HPDE6-E6E7 (cell line): Measurements from ENCODE around the gene TSHZ2.

Source experiments
- DNase-seq: peaks from one replicate; pipeline ENCODE4 v3.0.0; 2011; ENCODE audit warnings: missing footprints; ENCODE audit errors: extremely low spot score

The TSHZ2 gene

GRCh38 chr20:53282217-53282955 is 310.2 kb downstream of the TSHZ2 start:
- DNase-seq = no peak

- no peak for DNase-seq
These were observed 310.9 kb downstream of the TSHZ2 start for GRCh38 chr20:53283011-53283410.

GRCh38 chr20:53283597-53283996 is 311.4 kb downstream of the TSHZ2 start:
- DNase-seq = no peak

GRCh38 chr20:53284256-53284655 is 312.1 kb downstream of the TSHZ2 start:
- DNase-seq = no peak

DNA sequence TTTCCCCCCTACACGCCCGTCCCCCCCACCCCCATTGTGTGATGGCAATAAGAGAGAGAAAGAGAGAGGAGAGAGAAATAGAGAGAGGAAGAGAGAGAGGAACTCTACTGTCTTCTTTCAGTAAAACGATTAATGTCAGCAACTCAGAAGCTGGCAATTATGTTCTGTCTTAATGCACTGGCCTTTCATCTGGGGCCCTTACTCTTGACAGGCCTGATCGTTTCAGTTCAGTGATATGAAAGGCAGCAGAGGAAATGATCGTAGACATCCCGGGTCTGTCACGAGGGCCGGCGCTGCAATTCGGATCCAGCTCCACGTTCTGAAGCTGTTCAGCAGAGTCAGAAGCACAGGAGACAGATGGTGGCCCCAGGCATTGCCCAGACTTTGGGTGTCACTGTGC is 312.5 kb downstream of the TSHZ2 start:
- DNase-seq = no peak

GRCh38 chr20:53287357-53288042 is 315.3 kb downstream of the TSHZ2 start:
- no peak for DNase-seq

- DNase-seq = no peak
These were observed 319.4 kb downstream of the TSHZ2 start for GRCh38 chr20:53291548-53291947.

- DNase-seq = no peak
These were observed 320.2 kb downstream of the TSHZ2 start for GRCh38 chr20:53292347-53292746.

DNA sequence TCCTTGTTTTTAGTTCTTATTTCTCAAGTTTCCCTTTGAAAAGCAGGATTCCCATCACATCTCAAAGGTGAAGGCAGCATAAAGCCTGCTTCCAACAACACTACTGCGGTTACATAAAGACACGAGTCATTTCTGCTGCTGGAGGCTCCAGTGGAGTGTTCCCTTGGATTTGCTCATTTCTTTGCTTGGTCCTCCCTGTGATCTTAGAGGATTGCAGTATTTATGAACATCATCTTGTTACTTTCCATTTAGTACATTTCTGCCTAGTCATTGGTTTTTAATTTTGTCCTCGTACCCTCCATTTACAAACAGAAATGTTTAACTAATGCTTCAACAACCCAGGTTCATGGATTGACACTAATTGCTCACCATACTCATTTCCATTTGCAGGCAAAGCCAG is 322.6 kb downstream of the TSHZ2 start:
- DNase-seq = no peak

DNA sequence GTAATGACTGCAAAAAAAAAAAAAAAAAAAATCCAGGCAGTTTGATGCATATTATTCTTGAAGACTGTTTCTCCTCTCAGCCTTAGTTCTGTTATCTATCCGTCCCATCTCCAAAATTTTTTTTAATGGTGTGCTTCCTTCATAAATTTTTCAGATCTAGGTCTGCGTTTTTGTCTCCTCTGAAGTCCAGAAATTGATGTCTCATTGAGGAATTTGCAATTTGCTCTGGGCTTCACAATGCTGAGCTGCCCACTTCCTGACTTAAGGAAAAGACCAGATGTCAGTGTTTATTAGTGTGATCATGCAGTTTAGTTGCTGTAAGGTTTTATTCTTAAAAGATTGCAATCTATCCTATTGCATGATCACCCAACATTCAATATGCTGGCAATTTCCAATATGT is 323.9 kb downstream of the TSHZ2 start:
- no peak for DNase-seq

DNA sequence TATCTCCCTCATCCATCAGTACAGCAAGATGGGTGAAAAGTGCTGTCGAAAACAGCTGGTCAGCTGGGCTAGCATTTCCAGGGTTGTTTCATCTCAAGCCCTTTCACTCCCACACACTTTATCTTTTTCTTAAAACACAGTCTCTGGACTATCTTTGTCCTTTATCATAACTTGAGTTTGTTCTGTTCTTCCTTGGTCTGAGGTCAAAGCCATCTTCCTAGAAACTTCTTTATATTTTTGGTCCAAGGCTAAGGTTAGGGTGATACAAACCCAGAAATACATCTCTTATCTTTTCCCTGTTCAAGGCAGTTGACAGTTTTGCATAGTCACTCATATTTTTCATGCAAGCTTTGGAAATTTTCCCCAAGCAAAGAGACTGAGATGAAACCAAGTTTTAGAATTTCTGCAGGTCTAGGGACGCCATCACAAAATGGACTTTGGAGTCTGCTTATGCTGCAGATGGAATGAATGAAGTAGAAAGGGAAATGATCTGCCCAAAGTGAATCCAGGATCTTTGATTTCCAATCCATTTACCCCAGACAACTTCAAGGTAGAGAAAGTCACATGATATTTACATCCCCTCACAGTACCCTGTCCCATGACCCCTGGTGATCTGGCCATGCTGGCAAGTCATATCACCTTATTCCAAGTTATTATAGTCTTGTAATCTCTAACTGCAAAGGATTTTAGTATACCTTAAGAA is 324.4 kb downstream of the TSHZ2 start:
- DNase-seq = no peak

- no peak for DNase-seq
These were observed 325.0 kb downstream of the TSHZ2 start for GRCh38 chr20:53297154-53297529.

DNA sequence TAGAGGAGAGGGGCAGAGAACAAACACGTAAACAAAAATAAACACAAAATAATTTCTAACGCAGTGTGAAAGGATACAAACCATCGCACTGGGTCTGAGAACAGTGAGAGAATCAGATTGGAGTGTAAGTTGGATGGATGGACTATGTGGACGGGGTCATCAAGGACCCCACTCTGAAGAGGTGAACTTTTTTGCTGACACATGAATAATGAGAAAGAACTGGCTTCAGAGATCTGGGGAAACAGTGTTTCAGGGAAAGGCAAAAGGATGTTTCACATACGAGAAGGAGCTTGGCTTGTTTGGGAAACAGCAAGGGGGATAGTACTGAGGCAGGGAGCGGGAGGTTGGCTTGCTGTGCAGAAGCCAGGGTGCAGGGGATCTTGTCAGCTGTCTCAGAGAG is 326.1 kb downstream of the TSHZ2 start:
- no peak for DNase-seq

DNA sequence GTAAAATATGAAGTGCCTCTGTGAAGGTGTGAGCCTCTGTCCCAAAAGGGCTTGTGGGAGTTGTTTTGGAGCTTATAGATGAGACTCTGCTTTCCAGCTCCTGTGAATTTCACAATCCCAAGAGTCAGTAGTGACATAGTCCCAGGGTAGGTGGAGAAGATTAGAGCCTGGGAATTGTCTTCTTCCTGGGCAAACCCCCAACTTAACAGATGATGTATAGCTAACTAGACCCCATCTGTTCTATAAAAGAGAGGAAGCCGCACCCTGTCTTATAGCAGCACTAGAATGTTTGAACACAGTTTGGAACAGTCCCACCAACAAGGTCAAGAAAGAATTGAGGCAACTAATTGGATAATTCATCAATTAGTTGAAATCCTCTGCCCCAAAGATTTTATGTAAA is 326.8 kb downstream of the TSHZ2 start:
- no peak for DNase-seq

DNA sequence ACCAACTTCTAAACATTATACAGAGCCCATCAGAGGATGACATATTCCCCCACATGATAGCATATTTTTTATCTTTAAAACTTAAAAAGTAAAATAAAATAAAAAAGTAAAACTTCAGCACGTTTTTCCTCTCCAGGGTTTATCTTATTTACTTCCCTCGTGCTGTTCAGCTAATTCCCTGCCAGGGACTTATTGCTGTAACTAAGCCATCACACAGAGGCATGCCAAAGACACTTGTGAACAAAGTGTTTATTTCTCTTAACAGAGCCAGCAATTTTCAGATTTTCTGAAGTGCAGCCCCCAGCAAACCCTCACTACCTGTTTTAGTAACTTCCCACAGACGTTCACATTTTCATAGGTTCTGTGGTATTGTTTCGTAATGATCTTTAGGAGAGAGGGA is 327.7 kb downstream of the TSHZ2 start:
- DNase-seq = no peak

- DNase-seq = no peak
These were observed 329.7 kb downstream of the TSHZ2 start for GRCh38 chr20:53301869-53302268.

DNA sequence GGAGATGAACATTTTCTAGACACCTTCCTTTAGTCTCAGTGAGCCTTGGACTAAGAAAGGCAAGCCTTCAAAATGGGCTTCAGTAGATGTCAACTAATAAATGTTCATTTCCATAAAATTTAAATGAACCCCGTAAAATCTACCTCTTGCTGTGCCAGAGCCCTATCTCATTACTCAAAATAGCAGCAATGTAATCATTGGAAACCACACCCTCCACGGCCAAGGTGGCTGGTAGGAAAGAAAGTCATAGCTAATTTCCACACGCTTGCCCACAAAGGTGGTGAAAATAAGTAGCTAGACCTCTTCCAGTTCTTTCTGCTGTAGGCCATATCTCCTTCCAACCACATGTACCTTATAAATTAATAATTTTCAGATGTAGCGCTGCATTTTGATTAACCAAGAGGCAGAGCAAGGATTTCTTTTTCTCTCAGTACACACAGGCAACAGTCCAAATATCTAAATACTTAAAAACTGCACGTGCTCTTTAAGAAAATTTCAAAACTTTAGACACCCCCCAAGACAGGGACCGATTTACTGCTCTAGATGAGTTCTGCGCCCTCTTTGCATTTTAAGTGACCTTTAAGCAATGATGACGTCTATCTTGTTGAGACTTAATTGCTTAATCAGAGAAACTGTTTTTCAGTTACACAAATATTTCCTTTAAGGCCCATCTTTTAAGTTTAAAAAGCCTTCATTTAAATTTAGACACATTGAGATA is 330.7 kb downstream of the TSHZ2 start:
- DNase-seq = no peak

DNA sequence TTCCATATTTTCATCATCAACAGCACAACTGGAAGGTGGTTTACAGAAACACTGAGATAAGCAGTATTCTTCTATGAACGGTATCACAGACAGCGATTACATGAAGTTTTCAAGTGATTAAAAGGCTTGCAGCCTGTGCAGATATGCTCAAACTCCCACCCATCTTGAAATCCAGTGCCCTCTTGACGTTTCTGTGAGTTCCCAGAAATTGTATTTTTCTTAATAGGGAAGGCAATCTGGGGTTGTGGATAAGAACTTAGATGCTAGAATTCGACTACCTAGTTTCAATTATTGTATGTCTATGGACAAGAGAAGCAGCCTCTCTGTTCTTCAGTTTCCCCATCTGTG is 331.2 kb downstream of the TSHZ2 start:
- no peak for DNase-seq

- DNase-seq = no peak
These were observed 332.0 kb downstream of the TSHZ2 start for GRCh38 chr20:53304146-53304545.

DNA sequence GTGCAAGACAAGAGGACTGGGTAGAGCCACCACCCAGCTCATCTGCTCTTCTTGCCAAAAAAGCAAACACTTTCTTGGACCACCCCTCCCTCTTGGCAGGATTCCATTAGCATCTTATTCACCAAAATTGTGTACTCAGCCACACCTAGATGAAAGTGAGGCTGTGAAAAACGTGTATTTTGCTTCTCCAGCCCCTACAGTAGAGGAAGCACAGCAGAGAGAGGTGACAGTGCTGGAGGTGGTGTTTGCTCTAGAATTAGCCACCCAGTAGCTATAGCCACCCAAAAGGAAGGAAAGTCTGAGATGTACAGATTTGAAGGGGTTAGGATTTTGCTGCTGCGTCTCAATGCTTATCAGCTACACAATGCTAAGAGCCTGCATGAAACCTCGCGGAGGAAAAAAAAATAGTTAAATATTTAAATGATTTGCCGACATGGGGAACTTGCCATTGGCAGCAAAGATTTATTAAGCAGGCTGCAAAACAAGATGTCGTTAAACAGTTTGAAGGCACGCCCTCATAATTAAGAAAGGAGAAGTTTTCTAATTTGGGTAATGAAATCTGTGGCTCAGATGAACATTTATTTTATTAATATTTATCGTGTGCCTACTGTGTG is 334.1 kb downstream of the TSHZ2 start:
- no peak for DNase-seq

DNA sequence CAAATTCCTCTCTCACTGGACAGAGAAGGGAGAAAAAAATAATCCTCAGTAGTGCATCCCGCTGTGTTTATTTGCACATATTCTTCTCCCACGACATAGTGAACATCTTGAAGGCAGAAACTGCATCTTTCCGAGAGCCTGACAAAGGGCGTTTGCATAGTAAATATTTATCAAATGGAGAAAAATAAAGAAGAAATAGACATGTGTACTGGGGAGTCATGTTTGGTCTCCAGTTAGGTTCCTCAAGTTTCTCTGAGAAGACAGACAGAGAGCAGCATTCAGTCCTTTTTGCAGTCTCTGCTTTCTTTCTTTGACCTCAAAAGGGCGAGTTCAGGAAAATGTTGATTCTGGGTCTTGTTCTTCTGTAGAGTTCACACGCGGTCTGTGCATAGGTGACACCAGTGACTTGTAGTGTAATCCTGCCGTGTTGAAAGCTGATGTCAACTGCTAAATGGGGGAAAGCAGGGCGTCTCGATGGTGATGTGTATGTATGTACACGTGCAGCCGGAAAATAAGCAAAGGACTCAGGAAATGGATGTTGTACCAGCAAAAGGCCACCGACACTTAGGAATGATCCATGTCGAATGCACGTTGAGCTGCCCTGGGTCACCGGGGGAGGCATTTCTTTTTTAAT is 335.9 kb downstream of the TSHZ2 start:
- no peak for DNase-seq

DNA sequence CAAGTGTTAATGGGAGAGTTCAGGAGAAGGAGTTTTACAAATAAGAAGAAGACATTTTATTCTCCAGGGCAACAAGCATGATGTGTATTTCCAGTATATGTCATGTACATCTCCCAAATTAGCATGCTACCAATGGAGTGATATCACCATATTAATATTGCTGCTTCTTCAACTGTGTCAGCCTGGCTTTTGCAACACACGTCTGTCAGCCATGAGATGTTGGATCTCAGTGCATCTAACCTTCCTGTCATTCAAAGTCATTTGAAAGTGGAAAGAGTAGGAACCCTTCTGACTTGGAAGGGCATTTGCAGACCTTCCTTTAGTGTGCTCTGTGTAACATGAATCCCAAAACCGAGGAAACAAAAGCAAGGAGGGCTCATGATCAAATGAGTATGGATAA is 337.4 kb downstream of the TSHZ2 start:
- no peak for DNase-seq
